A204.1 (cell line): ENCODE measurements around the gene EFNA4.

Experiments used
- FAIRE-seq: peaks from 2 replicates; lab custom pipeline; 2012; peaks lifted over from hg19 to GRCh38; lab: Jason Lieb, UNC

EFNA4 gene

GRCh38 chr1:155052439-155053395 is 10.8 kb upstream of the EFNA4 start:
- FAIRE-seq, result no peak

DNA sequence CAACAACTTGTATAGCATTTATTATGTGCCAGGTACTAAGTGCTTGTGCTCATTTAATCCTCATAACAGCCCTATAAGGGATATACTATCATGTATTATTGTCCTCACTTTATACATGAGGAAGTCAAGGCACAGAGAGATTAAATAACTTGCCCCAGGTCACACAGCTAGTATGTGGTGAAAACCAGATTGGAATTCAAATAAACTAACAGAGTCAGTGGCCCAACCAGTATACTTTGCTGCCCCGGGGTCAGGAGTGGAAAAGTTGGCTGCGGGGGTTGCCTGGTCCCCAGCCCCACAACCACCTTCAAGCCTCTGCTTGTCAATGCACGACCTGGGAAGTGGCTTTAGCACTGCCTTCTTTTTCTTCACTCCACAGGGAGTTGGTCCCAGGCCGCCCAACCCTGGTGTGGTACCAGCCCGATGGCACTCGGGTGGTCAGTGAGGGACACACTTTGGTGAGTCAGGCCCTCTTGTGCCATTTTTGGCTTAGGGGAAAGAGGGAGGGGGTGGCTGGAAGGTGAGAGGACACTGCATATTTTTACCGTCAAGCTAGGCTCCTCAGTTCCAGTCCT is 9.9 kb upstream of the EFNA4 start:
- no peak for FAIRE-seq

DNA sequence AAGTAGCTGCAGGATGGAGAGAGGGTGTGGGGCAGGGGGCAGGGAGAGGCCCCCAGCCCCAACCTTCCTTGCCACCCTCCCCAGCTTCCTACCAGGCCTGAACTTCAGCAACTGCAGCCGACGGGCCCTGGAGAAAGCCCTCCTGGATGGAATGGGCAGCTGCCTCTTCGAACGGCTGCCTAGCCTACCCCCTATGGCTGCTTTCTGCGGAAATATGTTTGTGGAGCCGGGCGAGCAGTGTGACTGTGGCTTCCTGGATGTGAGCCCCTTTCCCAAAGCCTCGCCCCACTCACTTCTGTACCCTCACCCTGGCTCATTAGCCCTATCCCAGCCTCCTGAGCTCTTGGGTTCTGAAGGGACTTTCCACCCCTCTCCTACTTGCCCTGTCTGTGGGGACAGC is 6.4 kb upstream of the EFNA4 start:
- FAIRE-seq, result no peak

GRCh38 chr1:155057788-155058211 is 5.7 kb upstream of the EFNA4 start:
- FAIRE-seq, result no peak

GRCh38 chr1:155060736-155061135 is 2.8 kb upstream of the EFNA4 start:
- FAIRE-seq, result no peak

GRCh38 chr1:155061381-155062150 is 2.0 kb upstream of the EFNA4 start:
- FAIRE-seq, result no peak

DNA sequence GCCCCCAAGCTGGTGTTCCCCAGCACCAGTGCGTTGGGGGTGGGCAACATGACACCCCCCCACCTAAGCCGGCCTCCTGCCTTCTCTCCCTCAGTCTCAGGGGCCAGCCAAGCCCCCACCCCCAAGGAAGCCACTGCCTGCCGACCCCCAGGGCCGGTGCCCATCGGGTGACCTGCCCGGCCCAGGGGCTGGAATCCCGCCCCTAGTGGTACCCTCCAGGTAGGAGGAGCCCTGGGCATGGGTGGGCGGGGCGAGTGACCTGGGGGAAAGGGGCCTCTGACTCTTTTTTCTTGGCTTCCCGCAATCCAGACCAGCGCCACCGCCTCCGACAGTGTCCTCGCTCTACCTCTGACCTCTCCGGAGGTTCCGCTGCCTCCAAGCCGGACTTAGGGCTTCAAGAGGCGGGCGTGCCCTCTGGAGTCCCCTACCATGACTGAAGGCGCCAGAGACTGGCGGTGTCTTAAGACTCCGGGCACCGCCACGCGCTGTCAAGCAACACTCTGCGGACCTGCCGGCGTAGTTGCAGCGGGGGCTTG is 1.3 kb upstream of the EFNA4 start:
- no peak for FAIRE-seq

DNA sequence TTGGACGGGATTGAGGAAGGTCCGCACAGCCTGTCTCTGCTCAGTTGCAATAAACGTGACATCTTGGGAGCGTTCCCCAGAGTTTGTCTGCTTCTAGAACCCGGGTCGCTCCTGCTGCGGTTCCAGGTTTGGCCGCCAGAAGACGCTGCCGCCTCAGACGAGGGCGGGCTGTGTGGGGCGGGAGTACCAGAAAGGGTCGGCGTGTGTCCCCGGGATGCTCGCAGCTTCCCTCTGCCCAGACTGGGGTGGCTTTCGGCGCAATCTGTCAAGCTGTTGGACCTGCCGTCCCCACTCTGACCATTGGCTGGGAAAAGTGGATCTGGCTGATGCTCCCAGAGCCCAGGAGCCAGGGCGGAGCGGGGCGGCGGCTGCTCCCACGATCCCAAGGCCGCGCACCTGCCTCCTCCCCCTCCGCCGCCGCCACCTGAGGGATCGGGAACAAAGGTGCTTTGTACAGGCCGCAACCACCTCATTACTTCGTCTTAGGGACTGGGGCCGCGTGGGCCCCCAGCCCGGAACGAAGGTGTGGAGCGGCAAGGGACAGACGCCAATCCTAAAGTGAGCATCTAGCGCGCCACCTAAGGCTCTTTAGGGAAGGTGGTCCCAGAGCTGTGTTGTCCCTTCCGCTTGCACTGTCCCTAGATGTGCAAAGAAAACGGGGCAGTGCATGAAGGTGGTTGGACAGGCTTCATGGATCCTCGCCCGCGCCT is 683 bp upstream of the EFNA4 start:
- no peak for FAIRE-seq

DNA sequence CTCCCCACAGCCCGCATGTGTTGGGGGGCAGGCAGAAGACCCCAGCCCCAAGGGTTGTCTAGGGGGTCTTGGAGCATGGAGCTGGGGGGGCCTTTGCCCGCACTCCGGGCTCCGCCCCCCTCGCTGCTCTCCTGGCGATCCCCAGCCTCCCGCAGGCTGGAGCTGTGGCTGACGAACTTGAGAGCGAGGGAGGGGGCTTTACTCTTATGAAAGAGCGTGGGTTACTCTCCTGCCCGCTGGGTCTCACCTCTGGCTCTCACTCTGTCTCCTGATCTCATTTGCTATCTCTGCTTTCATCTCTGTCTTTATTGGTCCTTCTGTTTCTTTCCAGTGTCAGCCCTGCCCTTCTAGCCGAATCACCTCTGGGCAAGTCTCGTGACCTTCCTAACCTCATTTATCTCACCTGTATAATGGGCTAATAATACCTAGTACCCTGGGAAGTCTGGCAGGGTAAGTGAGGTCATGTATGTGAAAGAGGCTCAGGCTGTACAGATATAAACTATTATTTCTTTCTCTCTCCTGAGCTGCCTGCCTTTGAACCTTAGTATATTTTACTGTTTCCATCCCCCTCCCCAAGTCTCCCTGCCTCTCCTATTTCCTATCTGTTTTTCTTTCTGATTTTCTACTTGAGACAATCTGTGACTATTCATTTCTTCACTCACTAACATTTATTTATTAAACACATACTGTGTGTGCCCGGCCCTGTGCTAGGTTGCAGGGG is 731 bp downstream of the EFNA4 start:
- no peak for FAIRE-seq

GRCh38 chr1:155064832-155065429 is 1.4 kb downstream of the EFNA4 start:
- FAIRE-seq, result no peak

DNA sequence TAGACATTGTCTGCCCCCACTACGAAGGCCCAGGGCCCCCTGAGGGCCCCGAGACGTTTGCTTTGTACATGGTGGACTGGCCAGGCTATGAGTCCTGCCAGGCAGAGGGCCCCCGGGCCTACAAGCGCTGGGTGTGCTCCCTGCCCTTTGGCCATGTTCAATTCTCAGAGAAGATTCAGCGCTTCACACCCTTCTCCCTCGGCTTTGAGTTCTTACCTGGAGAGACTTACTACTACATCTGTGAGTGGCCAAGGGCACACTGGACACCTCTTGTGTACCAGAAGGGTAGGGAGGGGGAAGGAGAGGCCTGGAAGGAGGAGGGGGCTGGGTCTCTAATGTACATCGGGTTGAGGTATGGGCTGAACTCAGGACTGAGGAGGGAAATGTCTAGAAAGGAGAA is 3.2 kb downstream of the EFNA4 start:
- no peak for FAIRE-seq

GRCh38 chr1:155068599-155068998 is 5.1 kb downstream of the EFNA4 start:
- no peak for FAIRE-seq

DNA sequence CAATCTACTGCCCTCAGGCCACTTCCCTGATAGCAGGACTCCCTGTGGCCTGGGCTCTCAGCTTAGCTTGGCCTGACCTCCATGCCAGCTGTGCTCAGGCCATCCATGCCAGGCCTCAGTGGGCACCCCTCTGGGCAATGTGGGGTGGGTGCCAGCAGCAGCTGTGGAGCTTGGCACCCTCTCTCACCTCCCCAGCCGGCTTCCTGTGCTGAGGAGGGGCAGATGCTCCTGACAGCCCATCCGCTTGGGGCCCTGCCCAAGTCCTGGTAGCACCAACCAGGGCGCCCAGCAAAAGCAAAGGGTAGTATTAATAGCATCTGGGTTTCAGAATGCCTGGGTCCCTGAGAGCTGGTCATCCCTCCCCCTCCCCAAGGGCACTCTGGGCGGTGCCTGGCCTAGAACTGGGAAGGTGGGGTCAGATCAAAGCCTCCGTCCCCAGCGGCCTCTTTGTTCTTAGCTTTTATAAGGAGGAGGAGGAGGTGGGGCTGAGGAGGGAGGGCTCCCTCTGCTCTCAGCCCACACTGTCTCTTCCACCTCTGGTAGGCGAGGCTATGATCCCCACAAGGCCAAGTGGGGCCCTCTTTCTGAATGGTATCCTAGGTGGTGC is 6.1 kb downstream of the EFNA4 start:
- no peak for FAIRE-seq

GRCh38 chr1:155070158-155070621 is 6.7 kb downstream of the EFNA4 start:
- no peak for FAIRE-seq

- FAIRE-seq, result no peak
Measured at GRCh38 chr1:155070721-155071569, 7.4 kb downstream of the EFNA4 start.

GRCh38 chr1:155071701-155072100 is 8.2 kb downstream of the EFNA4 start:
- no peak for FAIRE-seq

DNA sequence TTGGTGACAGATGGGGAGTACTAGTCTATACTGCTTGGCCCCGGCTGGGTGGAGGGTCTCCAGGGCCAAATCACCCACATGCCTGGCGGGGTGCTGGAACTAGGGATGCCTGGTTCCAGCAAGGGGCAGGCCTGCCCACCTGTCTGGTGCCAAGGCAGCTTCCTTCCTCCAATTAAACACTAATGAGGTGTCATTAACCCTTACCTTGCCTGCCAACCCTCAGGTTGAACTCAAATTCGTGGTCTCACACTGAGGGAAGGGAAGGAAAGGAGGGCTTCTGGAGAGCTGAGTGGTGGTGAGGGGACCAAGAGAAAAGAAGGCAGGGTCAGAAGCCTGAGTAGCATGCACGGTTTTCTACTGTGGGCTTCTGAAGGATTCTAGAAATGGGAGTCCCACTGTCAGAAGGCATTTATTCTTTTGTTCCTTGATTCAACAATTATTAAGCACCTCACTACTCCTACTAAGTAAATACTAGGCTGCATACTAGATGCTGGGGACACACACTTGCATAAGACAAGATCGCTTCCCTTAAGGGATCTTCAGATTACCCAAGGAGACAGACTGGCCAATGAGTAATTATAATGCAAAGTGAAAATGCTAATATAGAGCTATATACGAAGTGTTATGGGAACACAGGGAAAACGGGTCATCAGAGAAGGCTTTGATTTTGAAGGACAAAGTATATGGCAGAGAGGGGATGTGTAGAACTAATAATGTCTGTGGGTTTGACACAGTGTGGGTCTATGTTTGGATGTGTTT is 9.2 kb downstream of the EFNA4 start:
- FAIRE-seq, result no peak

DNA sequence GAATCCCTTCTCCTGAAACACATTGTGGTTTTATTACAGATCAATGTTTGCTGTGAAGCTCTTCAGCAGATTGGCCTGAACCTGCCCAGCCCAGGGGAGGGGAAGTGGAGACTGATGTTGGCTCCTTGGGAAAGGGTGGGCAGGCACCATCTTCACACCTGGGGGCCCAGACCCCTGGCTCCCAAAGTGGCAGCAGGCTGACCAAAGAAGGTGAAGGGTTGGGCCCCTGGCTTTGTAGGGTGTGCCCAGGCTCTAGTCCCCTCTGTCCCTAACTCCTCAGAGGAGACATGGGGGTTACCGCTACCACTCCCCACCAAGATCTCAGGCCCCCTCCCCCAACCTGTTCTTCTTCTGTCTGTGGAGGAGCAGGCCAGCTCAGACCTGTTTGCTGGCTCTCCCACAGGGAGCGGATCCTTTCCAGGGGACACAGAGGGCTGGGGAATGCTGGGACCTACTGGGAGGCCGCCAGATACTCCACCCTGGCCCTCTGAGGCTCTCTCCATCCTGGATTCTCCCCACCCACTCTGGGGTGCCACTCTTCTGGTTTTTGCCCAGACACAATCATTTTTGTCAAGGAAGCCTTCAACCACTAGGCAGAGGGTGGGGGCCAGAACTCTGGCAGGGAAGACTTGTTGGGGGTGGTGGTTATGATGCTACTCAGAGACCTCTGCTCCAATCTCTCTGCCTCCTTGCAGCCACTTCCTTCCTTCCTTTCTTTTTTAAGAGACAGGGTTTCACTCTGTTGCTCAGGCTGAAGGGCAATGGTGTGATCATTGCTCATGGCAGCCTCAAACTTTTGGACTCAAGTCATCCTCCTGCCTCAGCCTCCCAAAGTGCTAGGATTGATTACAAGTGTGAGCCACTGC is 10.1 kb downstream of the EFNA4 start:
- FAIRE-seq, result no peak
